UCSD-AML1 (cell line): ENCODE data around the gene MAFB.

Source experiments
- DNase-seq: peaks from one replicate; lab custom pipeline; 2025; ENCODE audit not compliant: unreplicated experiment; lab: John Stamatoyannopoulos, UW

Gene MAFB

DNA sequence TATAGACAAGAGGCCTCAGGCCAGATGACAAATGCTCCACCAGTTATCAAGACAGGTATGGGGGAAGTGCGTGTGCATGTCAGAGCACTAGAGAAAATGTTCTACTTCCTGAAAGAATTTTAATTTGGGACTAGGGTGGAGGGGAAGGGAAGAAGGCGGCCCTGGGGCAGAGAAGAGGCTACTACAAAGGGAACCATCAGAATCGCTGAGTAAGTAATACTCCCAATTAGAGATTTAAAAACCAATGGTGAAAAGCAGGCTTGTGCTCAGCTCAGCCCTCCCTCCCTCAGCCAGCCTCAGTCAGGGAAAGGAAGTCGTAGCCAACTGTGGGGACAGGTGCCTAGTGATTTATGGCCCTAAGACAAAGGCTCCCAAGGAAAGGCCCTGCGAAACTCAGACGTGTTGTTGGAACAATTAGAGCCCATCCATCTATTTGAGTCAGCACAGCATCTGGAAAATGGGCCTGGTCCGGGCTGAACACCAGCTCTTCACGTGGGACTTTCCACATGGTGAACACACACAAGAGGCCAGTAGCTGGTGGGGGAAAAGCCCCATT lies 15.0 kb upstream of the MAFB start:
- no peak for DNase-seq

DNA sequence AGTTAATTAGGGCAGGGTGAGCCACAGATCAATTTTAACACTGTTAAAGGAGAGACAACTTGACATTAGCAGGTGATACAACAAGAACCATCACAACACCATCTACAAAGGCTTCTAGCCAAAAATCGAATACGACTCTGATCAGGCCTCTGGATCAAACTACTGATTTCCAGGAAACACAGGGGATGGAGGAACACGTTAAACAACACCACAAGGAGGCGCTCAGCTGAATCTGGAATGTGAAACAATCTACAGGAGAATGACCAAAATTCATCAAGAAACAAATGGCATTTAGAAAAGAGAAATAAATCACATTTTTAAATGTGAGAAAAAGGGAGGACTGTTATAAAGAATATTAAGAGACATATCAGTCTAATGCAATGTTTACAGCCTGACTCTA lies 13.5 kb upstream of the MAFB start:
- DNase-seq, result no peak

DNA sequence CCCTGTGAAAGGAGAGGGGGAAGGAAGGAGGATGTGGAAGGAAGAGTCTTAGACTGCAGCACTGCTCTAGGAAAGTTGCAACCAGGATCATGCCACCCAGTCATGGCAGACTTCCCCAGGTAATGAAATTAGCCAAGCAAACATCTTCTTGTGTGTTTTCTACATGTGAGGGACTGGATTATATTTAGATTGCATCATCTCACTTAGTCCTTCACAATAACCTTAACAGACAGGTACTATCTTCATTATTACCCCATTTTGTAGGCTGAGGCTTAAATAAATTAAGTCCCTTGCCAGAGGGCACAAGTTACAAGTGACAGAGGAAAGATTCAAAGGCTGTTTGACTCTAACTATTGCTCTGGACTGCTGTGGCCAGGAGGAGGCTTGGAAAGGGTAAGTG lies 9.7 kb upstream of the MAFB start:
- DNase-seq, result no peak

DNA sequence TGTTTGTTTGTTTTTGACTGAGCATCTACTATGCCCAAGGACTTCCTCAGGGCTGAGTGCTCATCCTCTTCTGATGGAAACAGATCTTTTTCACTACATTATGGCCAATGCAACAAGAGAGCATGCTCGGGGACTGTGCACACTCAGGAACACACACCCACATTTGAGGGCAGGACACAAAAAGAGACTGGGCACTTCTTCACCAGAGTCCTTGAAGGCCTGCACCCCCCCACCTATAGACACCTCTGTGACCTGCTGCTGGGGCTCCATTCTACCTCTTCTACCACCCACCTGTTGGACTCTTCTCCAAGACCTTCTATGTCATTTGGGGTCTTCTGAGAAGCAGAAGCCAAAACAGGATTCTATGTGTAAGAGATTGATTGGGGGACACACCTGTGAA lies 9.2 kb upstream of the MAFB start:
- no peak for DNase-seq

DNA sequence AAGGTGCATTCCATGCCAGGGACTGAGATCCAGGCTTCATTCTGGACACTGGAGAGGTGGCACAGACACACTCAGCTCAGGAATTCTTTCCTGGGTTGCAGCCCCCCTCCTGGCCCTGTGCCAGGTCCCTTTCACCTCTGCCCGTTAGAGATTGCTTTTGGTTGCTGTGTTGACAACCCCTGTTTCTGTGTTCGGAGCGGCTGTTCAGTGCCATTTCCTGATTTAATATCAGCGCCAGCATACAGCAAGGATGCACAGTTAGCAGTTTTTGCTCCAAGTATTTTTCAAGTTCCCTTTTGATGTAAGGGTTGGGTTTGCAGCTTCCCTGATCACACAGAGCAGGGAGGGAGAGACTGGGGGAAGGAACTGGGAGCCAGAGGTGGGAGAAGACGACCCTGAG lies 8.5 kb upstream of the MAFB start:
- no peak for DNase-seq

DNA sequence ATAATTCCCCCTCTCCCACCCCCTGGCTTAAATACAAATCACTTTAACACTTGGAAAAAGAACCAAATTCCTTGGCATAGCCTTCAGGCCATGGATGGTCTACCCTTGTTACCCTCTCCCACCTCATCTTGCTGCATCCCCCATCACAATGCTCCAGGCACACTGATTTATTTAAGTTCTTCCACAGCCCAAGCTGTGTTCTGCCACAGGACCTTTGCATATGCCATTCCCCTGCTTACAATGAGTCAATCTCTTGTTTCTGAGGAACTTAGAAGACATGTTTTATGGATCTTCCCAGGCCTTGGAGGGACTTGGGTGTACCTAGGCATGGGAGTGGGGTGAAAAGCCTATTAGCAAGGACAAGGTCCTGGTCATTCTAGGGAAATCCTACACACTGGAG lies 6.2 kb upstream of the MAFB start:
- no peak for DNase-seq

DNA sequence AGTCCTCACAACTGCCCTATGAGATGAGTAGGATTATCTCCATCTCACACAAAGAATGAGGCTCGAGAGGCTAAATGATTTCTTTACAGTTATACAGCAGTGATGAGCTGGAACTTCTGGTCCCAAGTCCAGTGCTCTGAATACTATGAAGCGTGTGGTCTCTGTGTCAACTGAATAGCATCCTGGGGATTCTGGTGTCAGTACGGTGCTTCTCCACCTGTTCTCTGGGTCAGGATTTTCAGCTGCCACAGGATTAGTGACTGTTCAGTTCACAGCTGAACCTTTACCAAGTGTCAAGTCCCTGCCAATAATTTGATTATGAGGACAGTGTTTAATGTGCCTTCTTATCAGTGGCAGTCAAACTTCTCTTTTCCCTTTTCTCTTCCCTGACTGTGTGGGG lies 5.2 kb upstream of the MAFB start:
- no peak for DNase-seq

DNA sequence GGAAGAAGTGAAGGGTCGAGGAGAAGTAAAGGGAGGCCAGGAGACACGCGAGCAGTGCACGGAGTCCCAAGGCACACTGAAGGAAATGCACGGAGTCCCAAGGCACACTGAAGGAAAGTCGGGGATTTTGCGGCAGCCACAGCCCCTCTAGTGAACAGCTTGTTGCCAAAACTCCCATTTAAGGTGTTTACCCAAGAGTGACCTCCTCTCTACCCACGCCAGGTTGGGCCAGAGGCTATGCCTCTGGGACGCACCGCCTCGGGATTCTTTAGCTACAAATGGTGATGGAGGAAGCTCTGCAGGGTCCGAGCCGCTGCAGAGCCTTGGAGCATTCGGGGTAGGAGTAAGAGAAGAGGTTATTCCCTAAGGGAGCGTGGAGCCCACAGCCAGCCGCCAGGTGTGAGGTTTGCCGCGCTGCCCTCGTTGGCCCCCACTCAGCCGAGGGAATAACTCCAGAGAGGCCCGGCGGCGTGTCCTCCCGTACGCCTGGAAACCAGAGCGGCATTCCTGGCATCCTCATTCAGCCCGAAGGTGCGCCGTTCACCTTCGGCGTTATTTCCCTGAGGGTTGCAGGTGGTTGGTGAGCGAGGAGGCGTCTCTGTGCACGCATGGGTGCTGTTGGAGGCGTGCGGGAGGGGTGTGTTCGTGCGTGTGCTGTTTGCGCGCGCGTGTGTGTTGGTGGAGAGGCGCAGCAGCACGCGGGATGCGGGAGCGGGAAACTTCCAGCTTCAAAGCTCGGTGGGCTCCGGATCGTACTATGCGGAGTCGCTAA lies 3.4 kb upstream of the MAFB start:
- no peak for DNase-seq

DNA sequence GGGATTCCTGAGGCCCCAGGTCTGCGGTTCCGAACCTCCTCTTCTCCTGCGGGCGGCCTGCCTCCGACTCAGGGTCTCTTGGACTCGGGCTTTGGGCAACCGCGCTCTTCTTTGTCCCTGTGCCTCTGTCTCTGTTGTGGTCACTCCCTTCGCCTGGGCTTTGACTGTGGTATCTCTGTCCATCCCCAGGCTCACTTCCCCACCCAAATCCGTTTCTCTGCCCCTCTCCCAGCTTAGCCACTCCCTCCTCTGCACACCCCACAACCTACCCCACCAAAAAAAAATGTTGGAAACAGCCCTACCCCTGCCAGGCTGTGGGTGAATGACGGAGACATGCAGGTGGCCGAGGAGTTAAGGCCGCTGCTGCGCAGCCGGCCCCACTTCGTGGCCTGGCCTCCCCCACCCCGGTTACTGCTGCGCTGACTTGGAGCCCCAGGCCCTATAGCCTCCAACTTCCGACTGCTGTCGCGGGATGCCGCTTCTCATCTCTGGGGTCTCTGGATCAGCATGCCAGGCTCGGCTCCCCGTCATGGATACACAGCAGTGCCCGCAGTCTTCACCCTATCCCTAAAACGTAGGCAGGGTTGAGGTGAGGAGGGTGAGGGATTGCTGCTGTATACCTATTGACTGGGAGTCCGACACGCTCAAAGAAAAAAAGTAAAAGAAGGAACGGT lies 2.7 kb upstream of the MAFB start:
- DNase-seq, result no peak

DNA sequence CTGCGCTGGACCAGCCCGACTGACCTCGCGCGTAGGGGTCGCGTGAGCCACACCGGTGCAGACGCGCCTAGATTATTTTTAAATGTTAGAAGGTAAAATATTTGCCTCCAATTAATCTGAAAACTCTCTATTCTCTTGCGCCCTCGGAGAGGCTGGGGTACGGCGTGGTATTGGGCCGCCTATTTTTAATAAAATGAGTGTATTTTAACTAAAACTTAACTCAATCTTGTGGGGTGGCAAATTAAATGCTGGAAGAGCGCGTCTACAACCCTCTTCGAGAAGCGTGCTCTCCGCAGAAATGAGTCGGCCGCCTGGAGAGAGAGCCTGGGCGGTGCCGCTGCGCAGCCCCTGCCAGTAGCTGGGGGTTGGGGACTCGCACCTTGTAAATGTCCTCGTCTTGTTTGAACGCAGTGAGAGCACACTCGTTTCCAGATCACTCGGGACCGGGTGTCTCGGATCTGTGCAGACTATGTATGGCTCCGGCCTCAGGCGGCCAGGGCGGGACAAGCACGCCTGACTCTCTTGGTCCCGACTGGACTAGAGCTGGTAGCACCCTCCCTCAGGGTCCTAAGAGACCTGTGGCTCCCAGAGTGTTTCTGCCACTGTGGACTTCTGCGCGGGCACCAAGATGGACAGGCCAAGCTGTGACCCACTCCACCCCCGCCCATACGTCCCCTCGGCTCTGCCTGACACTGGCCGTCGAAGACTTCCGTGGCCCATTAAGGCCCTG lies 2.0 kb upstream of the MAFB start:
- DNase-seq, result no peak

DNA sequence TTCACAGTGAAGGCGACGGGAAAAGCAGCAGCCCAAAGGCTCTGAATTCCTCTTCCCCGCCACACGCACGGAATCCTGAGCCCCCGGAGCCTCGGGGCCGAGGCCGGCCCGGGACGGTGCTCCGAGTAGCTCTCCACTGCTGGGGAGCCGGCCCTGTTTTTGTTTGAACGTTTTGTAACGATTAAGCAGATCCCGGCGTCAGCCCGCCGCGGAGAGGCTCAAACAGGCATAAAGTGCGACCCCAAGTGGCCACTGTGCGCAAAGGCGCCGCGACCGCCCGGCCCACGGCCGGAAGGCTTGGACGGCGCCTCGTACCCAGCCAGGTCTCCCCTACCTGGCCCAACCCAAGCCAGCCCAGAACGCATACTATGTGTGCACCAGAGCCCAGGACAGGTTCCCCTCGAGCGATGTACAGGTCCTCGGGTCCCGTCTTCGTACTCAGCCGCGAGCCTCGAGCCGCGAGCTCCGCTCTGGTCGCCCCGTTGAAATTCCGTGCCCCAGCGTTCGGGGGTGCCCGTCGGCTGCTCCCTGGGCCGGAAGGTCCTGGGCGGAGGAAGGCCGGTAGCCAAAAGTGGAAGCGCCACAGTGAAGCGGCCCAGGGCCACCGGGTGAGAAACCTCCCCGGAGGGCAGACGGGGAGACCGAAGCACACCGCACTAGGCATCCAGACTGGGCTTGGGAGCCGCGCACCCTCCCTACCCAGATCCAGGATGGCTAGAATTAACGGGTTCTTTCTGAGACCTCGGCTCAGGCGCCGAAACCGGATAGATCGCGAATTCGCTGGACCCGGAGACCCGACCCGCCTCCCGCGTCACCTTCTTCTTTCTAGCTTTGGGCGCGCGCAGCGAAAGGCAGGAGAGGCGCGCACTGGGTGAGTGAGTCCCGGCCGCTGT lies 1.2 kb upstream of the MAFB start:
- DNase-seq, result peak; percentile 64

DNA sequence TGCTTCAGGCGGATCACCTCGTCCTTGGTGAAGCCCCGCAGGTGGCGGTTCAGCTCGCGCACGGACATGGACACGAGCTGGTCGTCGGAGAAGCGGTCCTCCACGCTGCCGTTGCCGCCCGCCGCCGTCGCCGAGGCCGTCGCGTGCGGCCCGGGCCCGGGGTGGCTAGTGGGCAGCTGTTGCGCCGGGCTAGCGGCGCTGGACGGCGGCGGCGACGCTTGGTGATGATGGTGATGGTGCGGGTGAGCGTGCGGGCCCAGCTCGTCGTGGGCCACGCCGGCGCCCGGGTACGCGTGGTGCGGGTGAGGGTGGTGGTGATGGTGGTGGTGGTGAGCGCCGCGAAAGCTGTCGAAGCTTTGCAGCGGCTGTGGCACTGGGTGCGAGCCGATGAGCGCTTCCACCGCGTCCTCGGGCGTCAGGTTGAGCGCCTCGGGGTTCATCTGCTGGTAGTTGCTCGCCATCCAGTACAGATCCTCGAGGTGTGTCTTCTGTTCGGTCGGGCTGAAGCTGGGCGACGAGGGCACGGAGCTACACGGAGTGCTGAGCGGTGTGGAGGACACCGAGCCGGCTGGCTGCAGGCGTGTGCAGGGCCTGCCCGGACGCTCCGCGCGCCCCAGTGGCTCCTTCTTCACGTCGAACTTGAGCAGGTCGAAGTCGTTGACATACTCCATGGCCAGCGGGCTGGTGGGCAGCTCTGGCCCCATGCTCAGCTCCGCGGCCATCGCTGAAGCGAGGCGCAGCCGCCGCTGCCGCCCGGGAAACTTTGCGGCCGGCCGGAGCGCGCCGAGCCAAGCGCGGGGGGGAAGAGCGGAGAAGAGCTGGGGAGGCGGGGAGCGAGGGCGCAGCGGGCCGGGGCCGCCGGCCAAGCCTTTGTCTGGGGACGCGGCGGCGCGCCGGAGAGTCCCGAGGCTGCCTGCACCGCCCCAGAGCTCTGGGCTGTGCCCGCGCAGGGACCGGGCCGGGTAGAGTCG lies 622 bp downstream of the MAFB start:
- DNase-seq, result no peak

DNA sequence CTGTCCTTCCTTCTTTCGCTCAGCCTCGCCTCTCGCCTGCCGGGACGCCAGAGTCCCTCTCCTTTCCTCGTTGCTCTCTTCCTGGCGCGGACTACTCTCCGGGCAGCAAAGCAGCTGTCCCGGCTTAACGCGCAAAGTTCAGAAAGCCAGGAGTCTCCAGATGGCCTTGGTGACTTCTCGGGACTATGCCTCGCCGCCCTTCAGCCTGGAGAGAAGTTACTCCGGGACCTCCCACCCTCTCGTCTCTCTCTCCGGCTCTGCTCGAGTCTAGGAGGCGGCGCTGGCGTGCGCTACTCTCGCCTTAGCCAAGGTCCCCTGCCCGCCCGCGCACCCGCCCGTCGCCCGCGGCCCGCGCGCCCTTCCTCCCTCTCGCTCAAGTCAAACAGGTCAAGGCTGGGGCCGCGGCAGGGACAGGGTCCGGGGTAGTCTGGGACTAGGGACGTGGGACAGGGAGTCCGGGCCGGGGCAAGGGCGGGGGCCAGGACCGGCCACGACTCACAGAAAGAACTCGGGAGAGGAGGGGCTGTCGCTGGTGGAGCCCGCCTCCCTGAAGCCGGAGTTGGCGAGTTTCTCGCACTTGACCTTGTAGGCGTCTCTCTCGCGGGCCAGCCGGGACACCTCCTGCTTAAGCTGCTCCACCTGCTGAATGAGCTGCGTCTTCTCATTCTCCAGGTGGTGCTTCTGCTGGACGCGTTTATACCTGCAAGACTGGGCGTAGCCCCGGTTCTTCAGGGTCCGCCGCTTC lies 1.5 kb downstream of the MAFB start:
- DNase-seq, result no peak

DNA sequence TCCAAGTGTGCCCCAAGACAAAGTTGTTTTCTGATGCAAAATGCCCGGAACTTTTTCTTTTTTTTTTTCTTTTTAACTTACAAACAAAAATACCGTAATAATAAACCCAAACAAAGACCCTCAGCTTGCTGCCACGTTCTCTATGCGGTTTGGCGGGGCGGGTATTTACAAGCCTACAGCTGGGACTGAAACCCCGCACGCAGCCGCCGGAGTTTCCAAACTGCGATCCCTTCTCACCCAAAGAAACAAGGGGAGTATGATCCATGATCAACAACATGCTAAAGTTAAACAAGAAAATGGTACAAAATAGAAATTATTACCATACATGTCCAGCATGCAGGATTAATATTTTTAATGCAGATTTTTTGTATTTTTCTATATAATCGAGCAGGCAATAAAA lies 2.1 kb downstream of the MAFB start:
- no peak for DNase-seq

DNA sequence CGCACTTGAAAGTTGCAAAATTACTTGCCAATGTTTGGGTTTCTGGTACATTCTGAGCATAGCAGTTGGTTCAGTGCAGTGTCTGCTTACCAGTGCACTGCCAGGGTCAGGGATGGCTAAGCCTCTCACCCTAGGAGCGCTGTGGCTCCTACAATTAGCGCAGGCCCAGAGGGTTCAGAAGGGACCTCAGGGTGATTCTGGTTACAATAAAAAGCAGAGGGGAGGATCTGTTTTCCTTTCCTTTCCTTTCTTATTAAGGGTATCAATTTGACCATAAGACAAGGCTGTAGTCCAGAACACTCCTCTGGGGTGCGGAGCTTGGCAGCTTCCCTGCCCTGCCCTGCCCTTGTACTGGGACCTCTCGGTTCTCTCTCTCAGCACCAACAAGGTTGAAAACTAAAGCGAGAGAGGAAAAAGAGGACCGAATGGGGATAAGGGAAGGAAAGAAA lies 2.6 kb downstream of the MAFB start:
- DNase-seq, result no peak

DNA sequence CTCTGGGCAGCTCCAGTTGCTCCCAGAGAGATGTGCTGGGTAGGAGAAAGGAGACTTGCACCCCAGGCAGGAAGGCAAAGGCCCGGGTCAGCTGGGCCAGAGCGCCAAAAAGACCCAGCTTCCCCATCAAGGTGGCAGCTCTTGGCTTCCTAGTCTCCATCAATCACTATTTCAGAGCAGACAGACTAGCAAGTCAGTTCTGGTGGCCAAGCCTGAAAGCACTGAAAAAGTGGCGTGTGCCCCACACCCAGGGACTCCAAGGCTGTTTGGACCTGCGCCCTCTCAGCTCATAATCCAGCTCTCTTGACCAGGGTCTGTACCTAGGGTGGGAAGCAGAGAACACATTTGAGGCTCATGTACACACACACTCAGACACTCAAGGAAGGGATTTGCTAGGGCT lies 3.7 kb downstream of the MAFB start:
- no peak for DNase-seq

DNA sequence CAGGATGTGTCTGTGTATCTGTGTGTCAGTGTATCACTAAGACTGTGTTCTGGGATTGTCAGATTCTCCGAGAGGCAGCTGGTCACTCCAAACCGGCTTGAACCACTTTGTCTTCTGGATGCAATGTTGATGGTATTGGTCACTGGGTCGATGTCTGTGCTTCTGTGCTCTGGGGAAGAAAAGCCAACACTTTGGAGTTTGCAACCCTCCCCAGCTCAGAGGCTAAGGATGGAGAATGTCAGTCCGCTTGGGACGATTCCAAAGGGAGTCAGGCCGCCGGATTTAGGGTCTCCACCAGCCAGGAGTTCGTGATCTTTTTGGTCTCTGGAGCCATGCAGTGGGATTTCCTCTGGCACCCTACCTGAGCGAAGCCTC lies 5.2 kb downstream of the MAFB start:
- no peak for DNase-seq

DNA sequence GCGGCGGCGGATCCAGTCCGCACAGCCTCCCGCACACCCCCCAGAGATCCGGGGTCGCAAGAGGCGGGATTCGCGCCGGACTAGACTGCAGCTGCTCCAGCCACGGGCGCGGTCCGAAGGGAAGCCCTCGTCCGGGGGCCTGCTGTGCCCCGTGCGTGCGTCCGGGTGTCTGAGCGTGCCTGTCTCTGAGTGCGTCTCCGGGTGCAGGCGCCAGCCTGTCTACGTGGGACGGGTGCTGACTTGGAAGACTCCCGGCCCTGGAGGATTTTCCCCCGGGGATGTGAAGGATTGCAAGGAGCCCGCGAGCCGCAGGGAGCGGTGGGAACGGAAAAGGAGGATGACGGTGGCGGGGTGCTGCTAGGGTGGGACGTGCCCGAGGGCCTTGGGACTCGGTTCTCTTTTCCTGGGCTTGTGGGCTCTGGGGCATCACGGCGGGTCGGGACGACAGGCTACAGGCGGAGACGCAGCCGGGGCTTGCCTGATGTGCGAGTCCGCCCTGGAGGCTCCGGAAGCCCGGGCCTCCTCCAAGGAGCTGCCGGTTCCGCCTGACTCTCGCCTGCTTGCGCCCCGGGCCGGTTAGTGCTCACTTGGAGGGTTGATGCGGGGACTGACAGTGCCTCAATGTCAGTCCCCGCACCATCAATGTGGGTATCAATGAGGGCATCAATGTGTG lies 5.7 kb downstream of the MAFB start:
- no peak for DNase-seq
